ENCODE data around the gene ACOXL.
"Not testable (repeated sequence)": the region's sequence is repeated elsewhere in the genome, so short reads cannot be mapped to it uniquely, and the experiment has no call there.

ACOXL gene

DNA sequence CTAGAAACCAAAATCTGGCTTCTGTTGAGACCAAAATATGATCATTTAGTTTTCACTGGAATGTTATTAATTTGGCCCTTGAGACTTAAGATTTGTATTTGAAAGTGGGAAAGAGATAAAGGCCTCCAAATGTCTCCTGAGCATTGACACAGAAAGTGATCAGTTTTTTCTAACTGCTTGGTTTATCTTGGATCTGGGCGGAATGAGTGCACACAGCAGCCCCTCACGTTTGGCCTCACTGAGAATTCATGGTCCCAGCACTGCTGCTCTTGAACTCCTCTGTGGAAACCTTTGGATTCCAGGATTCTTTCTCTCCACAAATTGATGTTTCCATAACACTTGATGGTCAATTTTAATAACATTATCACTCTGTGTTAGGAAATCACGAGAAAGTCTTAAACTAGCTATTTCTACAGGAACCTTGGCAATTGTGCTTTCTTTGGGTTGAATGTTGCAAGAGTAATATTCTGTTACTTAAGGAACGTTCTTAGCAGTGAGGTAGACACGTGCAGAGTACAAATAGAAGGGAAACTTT is 208.1 kb downstream of the ACOXL start:
- DNase-seq = no peak

DNA sequence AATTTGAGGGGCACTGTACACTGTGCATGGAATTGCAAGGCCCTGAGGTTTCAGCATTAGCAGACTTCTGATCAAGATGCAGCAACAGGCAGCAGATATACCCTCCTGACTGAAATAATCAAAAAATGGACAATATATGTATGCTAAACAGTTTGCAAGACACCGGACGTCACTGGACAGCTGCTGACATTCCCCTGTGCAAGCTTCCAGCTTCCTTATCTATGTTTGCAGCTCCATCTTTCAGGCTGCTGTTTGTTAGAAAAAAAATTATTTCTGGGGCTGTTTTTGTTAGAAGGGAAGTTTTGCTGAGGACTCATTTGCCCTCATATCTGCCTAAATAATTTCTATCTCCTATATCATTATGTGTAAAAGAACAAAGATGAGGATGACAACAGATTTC is 208.9 kb downstream of the ACOXL start:
- no peak for DNase-seq

DNA sequence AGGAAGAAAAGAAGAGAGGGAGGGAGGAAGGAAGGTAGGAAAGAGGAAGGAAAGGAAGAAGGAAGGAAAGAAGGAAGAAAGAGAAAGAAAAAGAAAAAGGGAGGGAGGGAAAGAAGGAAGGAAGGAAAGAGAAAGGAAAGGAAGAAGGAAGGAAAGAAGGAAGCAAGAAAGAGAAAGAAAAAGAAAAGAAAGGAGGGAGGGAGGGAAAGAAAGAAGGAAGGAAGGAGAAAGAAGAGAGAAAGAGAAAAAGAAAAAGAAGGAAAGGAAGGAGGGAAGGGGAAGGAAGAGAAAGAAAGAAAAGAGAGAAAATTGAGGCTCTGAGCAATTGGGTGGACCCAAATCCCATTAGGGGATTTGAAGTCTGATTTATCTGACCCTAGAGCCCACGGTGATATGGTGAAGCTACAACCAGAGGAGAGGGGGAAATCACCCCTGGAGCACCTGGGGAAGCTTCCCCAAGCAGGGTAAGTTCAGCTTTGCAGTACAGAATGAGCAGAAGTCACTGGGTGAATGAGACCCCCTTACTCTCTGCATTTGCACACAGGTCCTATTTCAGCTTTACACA is 210.8 kb downstream of the ACOXL start:
- no peak for DNase-seq

DNA sequence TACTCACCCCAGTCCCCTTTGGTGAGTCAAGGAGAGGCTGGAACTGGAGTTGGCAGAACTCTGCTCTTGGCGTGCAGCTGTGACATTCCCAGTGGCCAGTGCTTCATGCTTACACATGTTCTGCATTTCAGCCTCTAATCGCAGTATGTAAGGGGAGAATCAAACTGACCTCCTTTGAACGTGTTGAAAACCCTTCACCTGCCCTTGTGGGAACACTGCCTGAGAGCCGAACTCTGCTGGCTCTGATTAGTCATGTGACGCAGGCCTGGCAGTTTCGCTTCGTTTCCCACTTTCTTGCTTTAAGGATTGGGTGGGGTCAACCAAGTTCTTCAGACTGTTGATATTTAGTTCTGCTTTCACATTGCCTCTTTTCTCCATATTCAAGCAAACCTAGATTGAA is 214.5 kb downstream of the ACOXL start:
- DNase-seq = peak; percentile 86

DNA sequence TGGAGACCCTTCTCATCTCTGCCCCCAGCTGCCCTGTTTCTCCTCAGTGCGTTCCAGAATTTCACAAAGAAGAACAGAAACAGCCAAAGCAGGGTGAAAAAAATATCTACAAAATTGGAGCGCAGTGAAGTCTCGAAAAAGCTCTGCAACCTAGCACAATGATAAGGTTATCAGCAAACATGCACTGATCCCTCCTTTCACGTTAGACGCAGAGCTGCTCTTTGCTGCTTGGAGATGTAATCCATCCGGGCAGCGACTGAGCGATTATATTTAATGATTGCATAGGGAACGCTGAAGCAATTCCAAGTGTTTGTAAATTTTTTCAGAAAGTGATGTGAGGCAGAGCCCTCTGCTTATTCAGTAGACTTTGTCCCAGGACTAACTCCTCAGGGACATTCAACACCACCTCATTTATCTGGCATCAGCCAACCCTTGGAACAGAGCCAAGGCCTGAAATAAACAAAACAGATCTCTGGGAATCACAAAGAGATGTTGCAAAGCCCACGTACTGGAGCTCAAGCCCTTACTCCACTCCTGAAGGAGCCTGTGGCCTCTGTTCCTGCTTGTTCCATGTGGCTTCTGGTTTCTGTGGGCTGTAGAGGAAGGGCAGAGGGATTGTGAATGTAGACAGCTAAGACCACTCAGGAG is 215.8 kb downstream of the ACOXL start:
- no peak for DNase-seq

DNA sequence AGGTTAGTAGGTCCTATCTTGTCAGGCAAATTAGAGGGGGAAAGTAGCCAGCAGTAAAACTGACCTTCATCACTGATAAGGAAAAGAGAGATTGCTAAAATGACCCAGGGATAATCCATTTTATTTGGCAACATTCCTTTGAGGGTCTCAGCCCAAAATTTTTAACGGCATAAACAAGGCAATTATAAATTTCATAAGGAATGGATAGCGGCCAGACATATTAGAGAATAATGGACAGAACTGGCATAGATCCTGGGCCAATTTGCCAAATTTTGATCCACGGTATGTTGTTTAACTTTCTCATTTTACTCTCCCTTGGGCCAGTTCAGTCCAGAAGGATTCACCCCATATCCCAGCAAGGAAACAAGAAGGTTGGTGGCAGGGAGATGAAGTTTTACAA is 217.9 kb downstream of the ACOXL start:
- DNase-seq = no peak

DNA sequence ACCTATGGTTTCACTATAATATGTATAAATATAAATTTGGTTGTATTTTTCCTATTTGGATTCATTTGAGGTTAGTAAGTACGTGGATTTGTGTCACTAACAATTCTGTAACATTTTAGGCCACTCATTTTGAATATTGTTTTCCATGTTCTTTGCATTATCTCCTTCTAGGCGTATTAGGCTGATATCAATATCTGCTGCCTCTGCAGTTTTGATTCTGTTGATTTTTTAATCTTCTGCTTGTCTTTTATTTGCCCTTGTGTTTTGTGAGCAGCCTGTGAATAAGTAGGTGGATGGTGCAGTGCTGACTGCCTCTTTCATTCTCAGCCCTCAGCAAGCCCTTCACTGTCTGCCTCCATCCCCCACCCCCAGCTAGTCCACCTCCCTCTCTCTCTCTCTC is 222.7 kb downstream of the ACOXL start:
- no peak for DNase-seq

DNA sequence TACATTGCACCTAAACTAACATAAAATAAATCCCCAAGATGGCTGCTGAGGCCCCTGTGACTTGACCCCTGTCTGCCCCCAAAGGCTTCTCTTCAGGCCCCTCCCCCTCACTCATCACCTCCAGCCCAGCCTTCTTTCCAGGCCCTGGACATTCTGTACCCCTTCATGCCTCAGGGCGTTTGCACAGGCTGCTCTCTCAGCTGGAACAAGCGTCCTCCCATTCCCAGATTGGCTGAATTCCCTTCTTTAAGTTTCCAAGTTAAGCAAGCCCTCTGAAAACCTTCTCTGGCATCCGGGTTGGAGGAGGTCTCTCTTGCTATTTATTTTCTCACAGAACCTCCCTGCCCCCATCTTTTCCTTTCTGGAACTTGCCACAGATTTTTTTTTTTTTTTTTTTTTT is 223.2 kb downstream of the ACOXL start:
- DNase-seq = no peak

DNA sequence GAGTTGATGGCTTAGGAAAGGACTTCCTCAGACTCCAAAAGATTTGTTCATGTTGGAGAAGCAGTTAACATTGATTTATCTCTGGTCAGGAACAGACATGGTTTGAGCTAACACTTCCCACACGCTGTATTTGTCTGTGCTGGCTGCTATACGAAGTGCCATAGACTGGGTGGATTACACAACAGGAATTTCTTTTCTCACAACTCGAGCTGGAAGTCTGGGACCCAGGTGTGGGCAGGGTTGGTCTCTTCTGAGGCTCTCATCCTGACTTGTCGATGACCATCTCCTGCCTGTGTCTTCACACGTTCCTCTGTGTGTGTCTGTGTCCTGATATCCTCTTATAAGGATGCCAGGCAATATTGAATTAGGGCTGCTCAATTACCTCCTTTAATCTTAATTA is 224.9 kb downstream of the ACOXL start:
- no peak for DNase-seq

DNA sequence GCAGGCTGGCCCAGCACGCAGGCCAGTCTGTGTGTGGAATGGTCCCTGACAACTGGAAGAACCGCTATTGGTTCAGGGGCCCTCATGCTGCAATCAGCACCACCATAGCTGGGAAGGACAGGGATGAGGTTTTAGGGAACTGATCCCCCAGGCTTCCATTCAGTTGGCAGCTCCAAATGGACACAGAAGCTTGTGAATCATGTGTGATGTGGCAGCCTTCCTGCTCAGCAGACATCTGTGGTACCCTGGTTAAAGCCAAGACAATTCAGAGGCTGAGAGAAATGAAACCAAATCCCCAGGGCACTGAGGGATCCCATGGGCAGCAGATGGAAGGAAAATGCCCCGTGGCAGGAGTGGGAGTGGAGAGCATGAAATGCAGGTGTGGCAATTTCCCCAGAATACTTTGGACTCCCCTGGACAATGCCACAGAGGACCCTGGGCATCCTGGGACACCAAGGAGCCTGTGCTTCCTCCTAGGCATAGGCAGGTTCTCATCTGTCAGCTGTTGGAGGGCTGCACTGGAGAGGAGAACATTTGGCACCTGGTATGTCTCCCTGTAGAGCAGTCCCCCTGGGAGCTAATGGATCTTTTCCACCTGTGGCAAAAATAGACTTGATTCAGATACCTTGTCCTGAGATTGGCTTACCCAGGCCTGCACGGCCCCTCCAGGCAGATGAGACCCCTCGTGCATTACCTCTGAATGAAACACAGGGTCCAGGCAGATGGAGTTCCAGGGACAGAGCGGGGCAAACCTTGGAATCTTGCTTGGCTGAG is 226.2 kb downstream of the ACOXL start:
- no peak for DNase-seq

DNA sequence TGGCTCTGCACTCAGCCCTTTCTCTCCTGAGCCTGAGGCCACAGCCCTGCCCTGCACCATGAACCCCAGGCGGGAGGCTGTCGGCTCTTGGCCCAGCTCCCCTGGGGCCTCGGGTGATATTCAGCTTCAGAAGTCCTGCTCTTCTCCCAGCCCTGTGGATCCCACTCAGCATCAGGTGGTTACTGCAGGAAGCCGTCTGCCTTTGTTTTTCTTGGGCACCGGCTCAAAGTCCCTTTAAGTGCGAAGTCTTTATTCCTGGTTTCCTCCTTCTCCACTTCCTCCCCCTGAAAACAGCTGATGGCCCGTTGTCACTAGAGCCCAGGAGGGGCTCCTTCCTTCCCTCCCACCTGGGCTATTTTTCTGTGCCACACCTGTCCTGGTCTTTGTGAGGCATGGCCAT is 226.8 kb downstream of the ACOXL start:
- DNase-seq = no peak

DNA sequence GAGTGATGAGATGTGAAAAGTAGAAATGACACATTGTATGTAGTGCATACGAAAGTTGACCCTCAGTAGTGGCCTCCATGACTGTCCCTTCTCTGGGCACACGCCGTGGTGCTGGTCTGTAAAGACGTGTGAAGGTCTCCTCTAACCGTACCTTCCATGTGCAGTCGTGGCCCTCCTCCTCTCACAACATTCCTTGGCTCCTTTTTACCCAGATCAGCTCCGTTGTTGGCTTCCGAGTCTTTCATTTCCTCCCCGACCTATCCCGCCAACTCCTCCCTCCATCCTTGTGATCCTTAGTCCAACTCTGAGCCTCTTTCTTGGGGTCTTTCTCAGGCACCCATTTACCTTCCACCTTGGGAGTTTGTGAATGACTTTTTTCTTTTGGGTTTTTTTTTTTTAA is 227.9 kb downstream of the ACOXL start:
- no peak for DNase-seq

DNA sequence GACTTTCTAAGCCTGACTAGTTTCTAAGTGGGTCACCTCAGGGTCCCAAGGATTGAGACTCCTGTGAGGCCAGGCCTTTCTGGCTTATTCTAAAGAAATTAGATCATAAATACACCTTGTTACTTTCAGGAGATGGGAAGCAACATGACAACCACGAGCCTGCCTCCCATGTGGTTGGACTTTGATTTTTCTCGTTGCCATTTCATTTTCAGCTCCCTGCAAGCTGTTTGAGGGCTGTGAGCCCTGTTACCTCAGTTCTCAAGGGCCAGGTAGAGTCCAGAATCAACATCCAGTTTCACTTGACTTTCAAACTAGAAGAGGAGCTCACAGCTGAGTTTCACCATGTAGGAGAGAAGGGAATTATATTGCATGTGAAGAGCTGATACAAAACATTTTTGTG is 228.6 kb downstream of the ACOXL start:
- no peak for DNase-seq

DNA sequence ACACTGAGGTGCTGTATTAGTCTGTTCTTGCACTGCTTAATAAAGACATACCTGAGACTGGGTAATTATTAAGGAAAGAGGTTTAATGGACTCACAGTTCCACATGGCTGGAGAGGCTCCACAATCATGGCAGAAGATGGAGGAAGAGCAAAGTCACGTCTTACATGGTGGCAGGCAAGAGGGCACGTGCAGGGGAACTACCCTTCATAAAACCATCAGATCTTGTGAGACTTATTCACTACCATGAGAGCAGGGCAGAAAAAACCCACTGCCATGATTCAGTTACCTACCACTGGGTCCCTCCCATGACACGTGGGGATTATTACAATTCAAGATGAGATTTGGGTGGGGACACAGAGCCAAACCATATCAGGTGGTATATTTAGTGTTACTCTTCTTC is 229.3 kb downstream of the ACOXL start:
- not testable (repeated sequence) for DNase-seq

DNA sequence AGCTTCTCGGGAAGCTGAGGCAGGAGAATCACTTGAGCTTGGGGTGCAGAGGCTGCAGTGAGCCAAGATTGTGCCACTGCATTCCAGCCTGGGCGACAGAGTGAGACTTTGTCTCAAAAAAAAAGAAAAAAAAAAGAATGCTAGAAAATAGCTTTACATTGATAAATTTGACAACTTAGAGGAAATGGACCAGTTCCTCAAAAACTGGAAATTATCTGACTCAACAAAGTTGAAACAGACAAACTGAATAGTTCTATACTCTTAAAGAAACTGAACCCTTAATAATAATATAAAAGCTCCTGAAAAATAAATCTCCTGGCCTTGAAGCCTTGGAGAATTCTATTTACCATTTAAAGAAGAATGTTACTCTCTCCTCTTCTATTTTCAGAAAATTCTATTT is 237.3 kb downstream of the ACOXL start:
- peak; percentile 49 for DNase-seq

DNA sequence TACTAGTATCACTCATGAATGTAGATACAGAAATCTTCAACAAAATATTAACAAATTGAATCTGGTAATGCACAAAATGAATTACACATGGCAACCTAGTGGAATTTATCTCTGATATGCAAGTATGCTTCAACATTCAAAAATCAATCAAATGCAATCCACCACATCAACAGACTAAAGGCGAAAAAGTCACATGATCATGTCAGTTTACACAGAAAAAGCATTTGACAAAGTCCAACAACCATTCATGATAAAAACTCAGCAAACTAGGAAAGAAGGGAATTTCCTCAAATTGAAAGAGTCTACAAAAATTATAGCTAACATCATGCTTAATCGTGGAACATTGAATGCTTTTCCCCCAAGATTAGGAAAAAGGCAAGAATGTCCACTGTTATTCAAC is 237.8 kb downstream of the ACOXL start:
- DNase-seq = no peak

DNA sequence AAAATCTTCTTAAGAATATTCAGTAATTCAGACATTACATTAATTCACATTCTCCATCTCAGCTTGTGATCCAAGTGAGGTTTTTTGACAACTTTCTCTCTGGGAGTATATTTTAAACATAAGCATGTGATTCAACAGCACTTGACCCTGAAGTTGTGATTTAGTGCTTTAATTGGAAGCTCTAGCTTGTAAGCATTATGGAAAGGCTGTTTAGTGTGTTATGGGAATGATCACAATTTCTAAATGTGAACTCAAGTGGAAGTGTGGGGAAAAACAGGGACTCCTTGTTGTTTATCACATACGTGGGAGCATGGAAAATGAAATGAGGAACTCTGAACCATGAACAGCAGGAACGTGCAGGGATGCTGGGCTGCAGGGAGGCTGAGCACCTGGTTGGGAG is 239.4 kb downstream of the ACOXL start:
- peak; percentile 13 for DNase-seq

DNA sequence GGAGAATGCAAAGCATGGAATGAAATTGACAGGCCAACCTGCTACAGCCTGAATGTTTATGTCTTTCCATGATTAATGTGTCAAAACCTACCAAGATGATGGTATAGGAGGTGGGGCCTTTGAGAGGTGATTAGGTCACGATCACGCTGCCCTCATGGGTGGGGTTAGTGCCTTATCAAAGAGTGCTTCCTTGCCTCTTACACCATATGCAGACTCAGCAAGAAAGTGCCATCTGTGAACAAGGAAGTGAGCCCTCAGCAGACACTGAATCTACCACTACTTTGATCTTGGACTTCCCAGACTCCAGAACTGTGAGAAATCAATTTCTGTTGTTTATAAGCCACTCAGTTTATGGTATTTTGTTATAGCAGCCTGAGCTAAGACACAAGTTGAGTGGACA is 240.9 kb downstream of the ACOXL start:
- DNase-seq = peak; percentile 56

DNA sequence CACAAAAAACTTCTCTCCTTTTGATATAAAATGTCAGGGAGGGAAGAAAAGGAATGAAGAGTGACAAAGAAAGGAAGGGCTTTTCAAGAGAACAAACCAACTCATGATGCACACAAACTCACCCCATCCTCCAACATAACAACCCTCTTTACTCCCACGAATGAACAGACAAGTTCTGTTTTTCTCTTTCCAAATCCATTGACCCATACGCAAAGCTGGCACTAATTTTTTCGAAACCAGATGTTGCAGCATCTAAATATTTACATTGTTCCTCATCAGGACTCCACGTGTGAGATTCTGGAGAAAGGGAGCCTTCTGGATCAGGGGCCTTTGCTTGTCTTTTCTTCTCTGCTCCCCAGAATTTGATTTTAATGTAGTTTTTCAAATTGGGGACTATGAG is 245.0 kb downstream of the ACOXL start:
- peak; percentile 69 for DNase-seq

DNA sequence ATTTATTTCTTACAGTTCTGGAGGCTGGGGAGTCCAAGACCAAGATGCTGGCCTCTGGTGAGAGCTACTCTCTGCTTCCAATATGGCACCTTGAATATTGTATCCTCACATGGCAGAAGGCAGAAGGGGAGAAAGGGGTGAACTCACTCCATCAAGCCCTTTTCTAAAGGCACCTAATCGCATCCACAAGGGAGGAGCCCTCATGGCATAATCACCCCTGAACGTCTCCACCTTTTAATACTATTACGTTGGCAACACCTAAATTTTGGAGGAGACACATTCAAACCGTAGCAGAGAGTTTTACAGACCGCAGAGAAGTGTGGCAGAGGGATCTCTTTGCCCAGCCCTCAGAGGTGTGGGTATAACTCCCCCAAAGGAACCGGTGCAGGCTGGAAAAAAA is 245.8 kb downstream of the ACOXL start:
- DNase-seq = no peak

DNA sequence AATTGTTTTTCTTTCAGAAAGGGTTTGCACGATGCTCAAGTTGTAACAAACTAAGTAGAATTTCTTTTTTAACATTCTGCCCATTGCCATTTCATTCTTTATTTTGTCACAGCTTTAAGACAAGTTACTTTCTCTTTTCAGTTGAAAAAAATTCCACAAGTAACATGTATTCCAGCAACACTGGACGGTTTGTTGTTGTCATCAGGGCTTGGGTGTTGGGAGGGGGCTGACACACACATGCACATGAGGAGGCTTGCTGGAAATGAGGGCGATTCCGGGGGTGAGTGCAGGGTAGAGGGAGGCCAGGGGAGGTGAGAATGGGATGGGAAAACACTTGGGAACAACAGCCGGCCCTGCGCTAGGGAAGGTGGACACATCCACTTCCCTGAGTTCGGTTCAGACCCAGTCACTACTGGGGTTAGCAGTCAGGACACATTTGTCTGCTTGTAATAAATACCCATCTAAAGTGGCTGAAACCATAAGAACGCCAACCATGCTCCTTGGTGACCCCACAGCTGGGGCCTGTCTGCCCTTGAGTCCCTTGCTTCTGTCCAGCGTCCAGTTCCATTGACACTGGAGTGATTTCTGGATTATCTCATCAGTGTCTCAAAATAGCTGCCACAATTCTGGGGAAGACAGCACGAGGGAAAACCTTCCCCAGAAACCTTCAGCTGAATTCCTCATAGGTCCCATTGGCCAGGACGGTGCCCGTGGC is 246.5 kb downstream of the ACOXL start:
- no peak for DNase-seq

DNA sequence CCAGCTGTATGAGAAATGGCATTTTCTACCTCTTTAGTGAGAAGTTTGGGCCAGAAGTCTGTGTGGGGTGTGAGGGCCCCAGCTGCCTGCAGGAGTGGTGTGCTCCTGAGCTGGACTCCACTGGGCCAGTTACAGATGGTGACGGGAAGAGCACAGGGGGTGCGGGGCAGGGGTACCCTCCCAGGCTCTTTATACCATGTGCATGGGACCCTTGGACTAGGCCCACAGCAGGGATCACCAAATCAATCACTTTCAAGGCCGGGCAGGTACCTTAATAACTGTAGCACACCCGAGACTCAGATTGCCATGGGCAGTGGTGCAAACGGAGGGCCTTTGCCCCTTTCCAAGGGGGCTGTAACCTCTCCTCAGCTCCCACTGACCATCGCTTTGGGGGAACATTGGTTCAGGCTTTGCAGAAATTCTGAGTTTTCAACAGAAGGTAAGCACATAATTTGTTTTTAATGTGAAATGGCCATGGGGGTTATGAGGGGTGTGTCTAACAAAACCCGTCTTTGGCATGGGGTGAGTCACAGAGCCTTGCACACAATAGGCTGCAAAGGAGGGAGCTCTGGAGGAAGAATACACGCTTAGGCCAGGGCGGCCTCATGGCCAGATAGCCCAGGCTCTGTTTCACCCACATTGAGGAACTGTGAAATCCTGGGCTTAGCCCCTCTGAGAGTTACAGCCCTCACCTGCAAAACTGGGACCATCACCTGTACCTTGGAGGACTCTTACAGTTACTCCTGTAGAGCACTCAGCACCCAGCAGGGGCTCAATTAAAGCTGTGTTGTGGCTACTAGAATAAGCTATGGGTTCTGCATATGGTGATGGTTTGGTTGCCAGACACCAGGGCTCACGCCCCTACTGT is 247.3 kb downstream of the ACOXL start:
- no peak for DNase-seq

Data from suppressor macrophage treated with lipopolysaccharide for 4 hours (primary cell).